ENCODE results near the gene PEDS1. TPM values are rescaled to one million over a fixed set of nuclear protein-coding genes. Genes with fewer than 3 reads are reported as not detected.

PEDS1 gene
- total RNA-seq, 4 donors from 2014 or later = 24.1 to 46.3 (median 31.8) TPM

- Histone ChIP-seq H3K4me1 (peaks cover 0 to 42% (median 7%) of the 10 kb centered on the region in 3 donors), H3K9me3 (no peaks in the 10 kb centered on the region), H3K4me3 (no peak overlapping the region), H3K27ac (no peak overlapping the region), H3K27me3 (no peaks in the 10 kb centered on the region), H3K36me3 (no peaks in the 10 kb centered on the region)
- no peak for ATAC-seq
- 88 to 100% methylated on average over 8 to 11 of the region's 18 CpGs for WGBS, 2 donors (ENCODE audit: low coverage in 1 of 2)
- no peak for TF ChIP-seq POLR2A (IDR thresholded peaks at IDR 0.05)
- TF ChIP-seq POLR2AphosphoS5 (IDR thresholded peaks at IDR 0.05) = no peak
- no peak for TF ChIP-seq CTCF (IDR thresholded peaks at IDR 0.05)
- TF ChIP-seq EP300 (IDR thresholded peaks at IDR 0.05) = no peak
Measured at GRCh38 chr20:50175938-50176933, 22.7 kb upstream of the PEDS1 start.

GRCh38 chr20:50174456-50174855, 20.9 kb upstream of the PEDS1 start:
- H3K4me3 ChIP-seq = no peak overlapping the region
- ATAC-seq = no peak
- H3K27me3 ChIP-seq = no peaks in the 10 kb centered on the region
- no peak overlapping the region for H3K27ac ChIP-seq
- TF ChIP-seq CTCF (IDR thresholded peaks at IDR 0.05) = no peak
- no peak for TF ChIP-seq EP300 (IDR thresholded peaks at IDR 0.05)
- TF ChIP-seq POLR2A (IDR thresholded peaks at IDR 0.05) = no peak
- TF ChIP-seq POLR2AphosphoS5 (IDR thresholded peaks at IDR 0.05) = no peak
- WGBS, 2 donors (ENCODE audit: low coverage in 1 of 2) = 79 to 94% methylated on average over 2 to 5 of the region's 5 CpGs
- H3K4me1 ChIP-seq = peaks cover 0 to 43% (median 7%) of the 10 kb centered on the region in 3 donors
- no peaks in the 10 kb centered on the region for H3K36me3 ChIP-seq
- H3K9me3 ChIP-seq = no peaks in the 10 kb centered on the region

- Histone ChIP-seq H3K4me3 (peak overlapping the region; percentile 35 to 66), H3K9me3 (no peaks in the 10 kb centered on the region), H3K36me3 (no peaks in the 10 kb centered on the region), H3K4me1 (peaks cover 0 to 47% (median 7%) of the 10 kb centered on the region in 3 donors), H3K27me3 (no peaks in the 10 kb centered on the region), H3K27ac (peak overlapping the region; percentile 52 to 89 (median 85))
- peak; percentile 95 for ATAC-seq
- 0 to 1% methylated on average over 9 to 10 of the region's 36 CpGs for WGBS, 2 donors (ENCODE audit: low coverage in 1 of 2)
- TF ChIP-seq CTCF (IDR thresholded peaks at IDR 0.05) (peak in 1 of 4 experiments; percentile 11), POLR2A (IDR thresholded peaks at IDR 0.05) (peak; percentile 71 to 77), POLR2AphosphoS5 (IDR thresholded peaks at IDR 0.05) (peak; percentile 69), EP300 (IDR thresholded peaks at IDR 0.05) (no peak)
Measured at GRCh38 chr20:50172347-50173013, 19.0 kb upstream of the PEDS1 start.

- WGBS, 2 donors (ENCODE audit: low coverage in 1 of 2) = 87 to 90% methylated on average over 4 to 5 of the region's 14 CpGs
- H3K9me3 ChIP-seq = no peaks in the 10 kb centered on the region
- no peak for TF ChIP-seq EP300 (IDR thresholded peaks at IDR 0.05)
- no peak for TF ChIP-seq POLR2A (IDR thresholded peaks at IDR 0.05)
- peak overlapping the region in 3 of 4 donors; percentile 5 to 89 (median 88) for H3K27ac ChIP-seq
- H3K36me3 ChIP-seq = no peaks in the 10 kb centered on the region
- H3K27me3 ChIP-seq = no peaks in the 10 kb centered on the region
- ATAC-seq = no peak
- no peak overlapping the region for H3K4me3 ChIP-seq
- H3K4me1 ChIP-seq = peaks cover 3 to 62% (median 14%) of the 10 kb centered on the region in 3 donors
Measured at GRCh38 chr20:50170549-50171220, 17.2 kb upstream of the PEDS1 start.

- Histone ChIP-seq H3K36me3 (no peaks in the 10 kb centered on the region), H3K4me1 (peaks cover 3 to 59% (median 14%) of the 10 kb centered on the region in 3 donors), H3K9me3 (no peaks in the 10 kb centered on the region), H3K4me3 (no peak overlapping the region), H3K27me3 (no peaks in the 10 kb centered on the region), H3K27ac (no peak overlapping the region)
- no peak for ATAC-seq
- 0 to 20% methylated on average over 3 to 5 of the region's 5 CpGs for WGBS, 2 donors (ENCODE audit: low coverage in 1 of 2)
- no peak for TF ChIP-seq EP300 (IDR thresholded peaks at IDR 0.05)
- peak; percentile 93 to 97 (median 97) for TF ChIP-seq CTCF (IDR thresholded peaks at IDR 0.05)
Measured at GRCh38 chr20:50169329-50169823, 15.9 kb upstream of the PEDS1 start.

Measured in gastroesophageal sphincter (tissue), 4 donors.